T-helper 1 cell (primary cell): ENCODE results near the gene ARF6.

Experiments used
- DNase-seq, 5 donors: peaks; one replicate each; pipeline ENCODE4 v3.0.0-alpha.2; 2012 to 2020

ARF6 gene

GRCh38 chr14:49942090-49942489 lies 49.2 kb downstream of the ARF6 start:
- DNase-seq: no peak

- no peak for DNase-seq
Observed at GRCh38 chr14:49944501-49944900, 51.6 kb downstream of the ARF6 start.

- peak in 1 of 5 donors; percentile 44 for DNase-seq
Observed at GRCh38 chr14:49945448-49946319, 52.8 kb downstream of the ARF6 start.
